ENCODE data around the gene GRM8. TPM values are rescaled to one million over a fixed set of nuclear protein-coding genes. Genes with fewer than 3 reads are reported as not detected.

The GRM8 gene
- total RNA-seq, 1 experiment from 2014 or later = not detected

DNA sequence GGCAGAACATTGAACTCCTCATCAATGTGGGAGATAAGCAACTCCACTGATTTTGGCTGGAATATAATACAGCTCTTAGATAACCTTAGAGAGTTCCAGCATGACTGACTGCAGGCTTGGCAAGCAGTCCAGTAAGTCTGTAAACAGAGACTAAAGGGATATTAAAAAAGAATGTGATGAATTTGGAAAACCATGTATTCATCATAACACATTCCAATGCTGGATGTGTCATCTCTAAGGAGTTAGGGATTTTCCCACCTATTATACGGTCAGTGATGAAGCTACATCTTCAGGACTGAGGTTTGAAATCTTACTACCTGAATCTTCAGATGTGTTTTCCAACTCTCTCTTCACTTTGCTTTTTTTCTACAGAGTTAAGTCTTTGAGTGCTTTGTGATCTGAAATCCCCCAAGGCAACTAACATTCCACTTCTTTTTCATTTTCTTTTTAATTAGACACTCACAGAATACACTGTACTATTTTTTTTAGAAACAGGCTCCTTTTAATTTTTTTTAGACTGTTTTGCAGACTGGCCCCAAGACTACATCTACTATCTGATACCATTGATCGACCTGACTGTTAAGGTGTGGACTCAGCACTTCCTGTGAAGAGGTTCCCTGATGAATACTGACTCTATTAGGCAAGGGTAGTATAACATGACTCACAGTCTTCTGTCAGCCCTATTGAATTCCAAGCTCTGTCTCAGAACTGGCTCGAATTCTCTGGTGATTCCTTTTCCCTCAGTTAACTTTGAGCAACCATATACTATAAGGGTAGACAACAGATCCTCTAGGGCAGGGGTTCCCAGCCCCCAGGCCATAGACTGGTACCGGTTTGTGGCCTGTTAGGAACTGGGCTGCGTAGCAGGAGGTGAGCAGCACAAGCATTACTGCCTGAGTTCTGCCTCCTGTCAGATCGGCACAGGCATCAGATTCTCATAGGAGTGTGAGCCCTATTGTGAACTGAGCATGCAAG, 678.2 kb downstream of the GRM8 start:
- H3K9me3 ChIP-seq = no peaks in the 10 kb centered on the region

DNA sequence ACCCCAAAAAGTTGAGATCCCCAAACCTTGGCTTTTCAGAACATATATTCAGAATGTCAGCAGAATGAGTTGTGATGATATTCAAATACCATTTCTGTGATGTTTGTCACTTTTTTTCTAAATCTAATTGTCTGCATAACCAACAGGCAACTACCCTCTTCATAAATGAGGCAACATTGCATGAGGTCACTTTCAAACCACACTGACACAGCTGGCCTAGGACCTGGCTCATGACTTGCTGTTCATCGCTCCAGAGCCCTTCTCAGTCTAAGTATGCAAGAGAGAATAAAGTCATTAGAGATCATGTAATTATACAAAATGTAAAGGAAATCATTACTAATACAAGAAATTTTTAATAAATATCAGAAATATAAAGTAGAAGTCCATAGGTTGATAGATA, 681.9 kb downstream of the GRM8 start:
- Mint-ChIP-seq H3K4me3 (ENCODE audit: unreplicated experiment) (no peak overlapping the region), H3K36me3 (ENCODE audit: insufficient read depth, unreplicated experiment) (no peaks in the 10 kb centered on the region), H3K27me3 (ENCODE audit: insufficient read depth, unreplicated experiment) (no peaks in the 10 kb centered on the region), H3K4me1 (ENCODE audit: low read depth, unreplicated experiment) (no peaks in the 10 kb centered on the region), H3K9me3 (ENCODE audit: unreplicated experiment) (no peaks in the 10 kb centered on the region), H3K27ac (ENCODE audit: unreplicated experiment) (no peak overlapping the region)
- TF ChIP-seq, protein P1, sequence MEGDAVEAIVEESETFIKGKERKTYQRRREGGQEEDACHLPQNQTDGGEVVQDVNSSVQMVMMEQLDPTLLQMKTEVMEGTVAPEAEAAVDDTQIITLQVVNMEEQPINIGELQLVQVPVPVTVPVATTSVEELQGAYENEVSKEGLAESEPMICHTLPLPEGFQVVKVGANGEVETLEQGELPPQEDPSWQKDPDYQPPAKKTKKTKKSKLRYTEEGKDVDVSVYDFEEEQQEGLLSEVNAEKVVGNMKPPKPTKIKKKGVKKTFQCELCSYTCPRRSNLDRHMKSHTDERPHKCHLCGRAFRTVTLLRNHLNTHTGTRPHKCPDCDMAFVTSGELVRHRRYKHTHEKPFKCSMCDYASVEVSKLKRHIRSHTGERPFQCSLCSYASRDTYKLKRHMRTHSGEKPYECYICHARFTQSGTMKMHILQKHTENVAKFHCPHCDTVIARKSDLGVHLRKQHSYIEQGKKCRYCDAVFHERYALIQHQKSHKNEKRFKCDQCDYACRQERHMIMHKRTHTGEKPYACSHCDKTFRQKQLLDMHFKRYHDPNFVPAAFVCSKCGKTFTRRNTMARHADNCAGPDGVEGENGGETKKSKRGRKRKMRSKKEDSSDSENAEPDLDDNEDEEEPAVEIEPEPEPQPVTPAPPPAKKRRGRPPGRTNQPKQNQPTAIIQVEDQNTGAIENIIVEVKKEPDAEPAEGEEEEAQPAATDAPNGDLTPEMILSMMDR (IDR thresholded peaks at IDR 0.05; ENCODE audit: insufficient read depth in 1 of 2, low read depth in 1 of 2, low read length in 1 of 2, severe bottlenecking in 1 of 2, unreplicated experiment in 1 of 2) = no peak
- Histone ChIP-seq H3K4me1 (no peaks in the 10 kb centered on the region), H3K36me3 (ENCODE audit: control insufficient read depth, insufficient read depth, low read length) (no peaks in the 10 kb centered on the region), H3K9me3 (no peaks in the 10 kb centered on the region), H3K4me3 (ENCODE audit: low read depth, low read length) (no peak overlapping the region), H3K27me3 (replicated peaks; ENCODE audit: control insufficient read depth, insufficient read depth, low read length) (no peaks in the 10 kb centered on the region)
- CTCF ChIA-PET = no interaction called here
- BruUV-seq (replicated peaks) = no TSS peak
- POLR2A ChIA-PET = no interaction called here
- DNase-seq = no peak
- intact Hi-C loops (cut with micrococcal nuclease; ENCODE audit: unreplicated experiment) = no loop called here

More for the DNA sequence above, 678.2 kb downstream of the GRM8 start:
- no peaks in the 10 kb centered on the region for H3K36me3 Mint-ChIP-seq (ENCODE audit: insufficient read depth, unreplicated experiment)
- TF ChIP-seq, protein P1 (IDR thresholded peaks at IDR 0.05; ENCODE audit: insufficient read depth in 1 of 2, low read depth in 1 of 2, low read length in 1 of 2, severe bottlenecking in 1 of 2, unreplicated experiment in 1 of 2) = no peak
- no peak for DNase-seq
- H3K27me3 Mint-ChIP-seq (ENCODE audit: insufficient read depth, unreplicated experiment) = peaks cover 3% of the 10 kb centered on the region
- no peak overlapping the region for H3K27ac Mint-ChIP-seq (ENCODE audit: unreplicated experiment)
- ChIA-PET CTCF (no interaction called here), POLR2A (no interaction called here)
- no peaks in the 10 kb centered on the region for H3K4me1 Mint-ChIP-seq (ENCODE audit: low read depth, unreplicated experiment)
- no peaks in the 10 kb centered on the region for H3K36me3 ChIP-seq (ENCODE audit: control insufficient read depth, insufficient read depth, low read length)
- intact Hi-C loops (cut with micrococcal nuclease; ENCODE audit: unreplicated experiment) = no loop called here
- H3K9me3 Mint-ChIP-seq (ENCODE audit: unreplicated experiment) = no peaks in the 10 kb centered on the region
- no peaks in the 10 kb centered on the region for H3K27me3 ChIP-seq (replicated peaks; ENCODE audit: control insufficient read depth, insufficient read depth, low read length)
- no peak overlapping the region for H3K4me3 ChIP-seq (ENCODE audit: low read depth, low read length)
- no TSS peak for BruUV-seq (replicated peaks)
- H3K4me1 ChIP-seq = no peaks in the 10 kb centered on the region
- no peak overlapping the region for H3K4me3 Mint-ChIP-seq (ENCODE audit: unreplicated experiment)

DNA sequence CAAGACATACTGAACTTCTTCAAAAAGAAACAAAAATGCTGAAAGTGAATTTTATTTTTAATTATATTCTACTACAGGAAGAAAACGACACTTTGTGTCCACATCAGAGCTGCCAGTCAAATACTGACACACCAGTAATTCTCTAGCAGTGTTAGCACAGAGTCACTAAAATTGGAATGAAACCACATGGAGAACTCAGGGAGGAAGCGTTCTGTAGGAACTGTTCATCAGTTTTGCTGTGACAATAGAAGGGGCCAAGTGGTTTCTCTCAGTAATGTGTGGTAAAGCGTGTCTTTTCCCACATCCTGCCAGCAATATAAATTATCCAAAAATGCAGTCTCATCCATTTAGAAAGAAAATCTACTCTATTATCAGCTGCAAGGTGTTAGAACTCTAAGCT, 683.3 kb downstream of the GRM8 start:
- Histone ChIP-seq H3K4me1 (no peaks in the 10 kb centered on the region), H3K4me3 (ENCODE audit: low read depth, low read length) (no peak overlapping the region), H3K9me3 (no peaks in the 10 kb centered on the region), H3K36me3 (ENCODE audit: control insufficient read depth, insufficient read depth, low read length) (no peaks in the 10 kb centered on the region), H3K27me3 (replicated peaks; ENCODE audit: control insufficient read depth, insufficient read depth, low read length) (no peaks in the 10 kb centered on the region)
- intact Hi-C loops (cut with micrococcal nuclease; ENCODE audit: unreplicated experiment) = no loop called here
- no peak for DNase-seq
- H3K27ac Mint-ChIP-seq (ENCODE audit: unreplicated experiment) = no peak overlapping the region
- H3K27me3 Mint-ChIP-seq (ENCODE audit: insufficient read depth, unreplicated experiment) = no peaks in the 10 kb centered on the region
- H3K9me3 Mint-ChIP-seq (ENCODE audit: unreplicated experiment) = no peaks in the 10 kb centered on the region
- no peaks in the 10 kb centered on the region for H3K36me3 Mint-ChIP-seq (ENCODE audit: insufficient read depth, unreplicated experiment)
- CTCF ChIA-PET = no interaction called here
- no TSS peak for BruUV-seq (replicated peaks)
- no peaks in the 10 kb centered on the region for H3K4me1 Mint-ChIP-seq (ENCODE audit: low read depth, unreplicated experiment)
- POLR2A ChIA-PET = no interaction called here
- H3K4me3 Mint-ChIP-seq (ENCODE audit: unreplicated experiment) = no peak overlapping the region
- TF ChIP-seq, protein P1 (IDR thresholded peaks at IDR 0.05; ENCODE audit: insufficient read depth in 1 of 2, low read depth in 1 of 2, low read length in 1 of 2, severe bottlenecking in 1 of 2, unreplicated experiment in 1 of 2) = no peak

All from Caco-2 (cell line).